ENCODE results near the gene IPO13. TPM values are rescaled to one million over a fixed set of nuclear protein-coding genes. Genes with fewer than 3 reads are reported as not detected.

IPO13 gene
- total and polyA plus RNA-seq, 10 of the 15 experiments (the other 5 are each of a cell fraction or from before 2014, with no cell fraction given) = 7.1 to 26.6 (median 15.9) TPM

- no TSS peak for BruUV-seq (replicated peaks)
- in situ Hi-C loops (cut with MboI) = no loop called here
- no peak overlapping the region for H3K9ac ChIP-seq (ENCODE audit: control insufficient read depth, insufficient read depth, low read length)
- no peak overlapping the region for H3K27ac ChIP-seq (ENCODE audit: control insufficient read depth, insufficient read depth)
- no peaks in the 10 kb centered on the region for H3K36me3 ChIP-seq (ENCODE audit: control insufficient read depth in 2 of 2, insufficient read depth in 2 of 2, low read length in 1 of 2)
- DNase-seq (ENCODE audit: low read depth, low spot score) (no peak), FAIRE-seq (peak; percentile 61), ATAC-seq (no peak)
- no peaks in the 10 kb centered on the region for H4K20me1 ChIP-seq (ENCODE audit: control insufficient read depth, insufficient read depth)
- RAD21 ChIA-PET (ENCODE audit: unreplicated experiment) = interaction anchor here (0.8 to 0.9 kb wide), 3 partner anchors 20 to 152 kb away, joined by 3 read pairs; no protein-coding TSS in a partner anchor
- no peak for TF ChIP-seq STAT1 (conservative IDR thresholded peaks at IDR 0.05)
- TF ChIP-seq DPF2 (IDR thresholded peaks at IDR 0.05) = no peak
- TF ChIP-seq BCL11A (IDR thresholded peaks at IDR 0.05; ENCODE audit: low read depth, low read length) = no peak
- no peak for TF ChIP-seq ZBED1 (IDR thresholded peaks at IDR 0.05; ENCODE audit: borderline replicate concordance)
- no peak for TF ChIP-seq TAF1 (IDR thresholded peaks at IDR 0.05; ENCODE audit: borderline replicate concordance, low read depth, low read length)
- TF ChIP-seq TARDBP (IDR thresholded peaks at IDR 0.05; ENCODE audit: borderline replicate concordance) = no peak
- WGBS (ENCODE audit: insufficient coverage, insufficient replicate concordance, low lambda C conversion rate, missing lambda C conversion rate) = 83% methylated on average over 13 of the region's 13 CpGs
- H3K4me3 ChIP-seq = no peak overlapping the region
- no peaks in the 10 kb centered on the region for H3K4me1 ChIP-seq (ENCODE audit: control insufficient read depth, insufficient read depth, low read length)
- H3K4me2 ChIP-seq (ENCODE audit: control insufficient read depth, insufficient read depth) = no peak overlapping the region
- intact Hi-C loops (cut with micrococcal nuclease; ENCODE audit: unreplicated experiment) = no loop called here
- H3K27me3 ChIP-seq (replicated peaks in 1 of 2; ENCODE audit: control insufficient read depth in 2 of 2, insufficient read depth in 2 of 2, low read length in 1 of 2) = no peaks in the 10 kb centered on the region
- no peak overlapping the region for H2AFZ ChIP-seq (ENCODE audit: control insufficient read depth, low read depth, low read length)
- POLR2A ChIA-PET = no interaction called here
- SMC1A ChIA-PET (ENCODE audit: uncharacterized antibody, unreplicated experiment) = interaction anchor here (1.0 kb wide), 2 partner anchors 18 to 151 kb away, joined by 3 to 4 read pairs; no protein-coding TSS in a partner anchor
- CTCF ChIA-PET = interaction anchor here (2.3 to 5.5 kb wide), 2 partner anchors 20 to 150 kb away, joined by 9 to 81 read pairs; no protein-coding TSS in a partner anchor
- H3K9me3 ChIP-seq (replicated peaks; ENCODE audit: control insufficient read depth, insufficient read depth, low read length) = no peaks in the 10 kb centered on the region
- no peaks in the 10 kb centered on the region for H3K79me2 ChIP-seq (ENCODE audit: control insufficient read depth, insufficient read depth, low read length)
These were observed 31.9 kb upstream of the IPO13 start for GRCh38 chr1:43914576-43915525.

GRCh38 chr1:43919906-43920305 is 26.8 kb upstream of the IPO13 start:
- Histone ChIP-seq H4K20me1 (ENCODE audit: control insufficient read depth, insufficient read depth) (no peaks in the 10 kb centered on the region), H3K9ac (ENCODE audit: control insufficient read depth, insufficient read depth, low read length) (no peak overlapping the region), H3K79me2 (ENCODE audit: control insufficient read depth, insufficient read depth, low read length) (no peaks in the 10 kb centered on the region), H3K27ac (ENCODE audit: control insufficient read depth, insufficient read depth) (no peak overlapping the region), H2AFZ (ENCODE audit: control insufficient read depth, low read depth, low read length) (no peak overlapping the region), H3K4me1 (ENCODE audit: control insufficient read depth, insufficient read depth, low read length) (no peaks in the 10 kb centered on the region), H3K36me3 (ENCODE audit: control insufficient read depth in 2 of 2, insufficient read depth in 2 of 2, low read length in 1 of 2) (no peaks in the 10 kb centered on the region), H3K9me3 (replicated peaks; ENCODE audit: control insufficient read depth, insufficient read depth, low read length) (no peaks in the 10 kb centered on the region), H3K4me3 (no peak overlapping the region), H3K27me3 (replicated peaks in 1 of 2; ENCODE audit: control insufficient read depth in 2 of 2, insufficient read depth in 2 of 2, low read length in 1 of 2) (no peaks in the 10 kb centered on the region), H3K4me2 (ENCODE audit: control insufficient read depth, insufficient read depth) (no peak overlapping the region)
- WGBS (ENCODE audit: insufficient coverage, insufficient replicate concordance, low lambda C conversion rate, missing lambda C conversion rate) = 95% methylated on average over 7 of the region's 7 CpGs
- DNase-seq (ENCODE audit: low read depth, low spot score) (no peak), FAIRE-seq (no peak), ATAC-seq (no peak)
- TF ChIP-seq HDAC6 (IDR thresholded peaks at IDR 0.05; ENCODE audit: unreplicated experiment) (no peak), PAX8 (IDR thresholded peaks at IDR 0.05) (no peak)
- ChIA-PET RAD21 (ENCODE audit: unreplicated experiment) (interaction anchor here (0.5 to 1.6 kb wide), 3 partner anchors 15 to 158 kb away, joined by 3 to 6 read pairs (median 4); no protein-coding TSS in a partner anchor), SMC1A (ENCODE audit: uncharacterized antibody, unreplicated experiment) (interaction anchor here (1.3 to 1.4 kb wide), 2 partner anchors 15 to 157 kb away, joined by 4 to 6 read pairs; no protein-coding TSS in a partner anchor), POLR2A (no interaction called here), CTCF (interaction anchor here (0.7 to 7.1 kb wide), 4 partner anchors 14 to 156 kb away, joined by 3 to 38 read pairs (median 14); partner anchors contain the start of gene ARTN)
- BruUV-seq (replicated peaks) = no TSS peak
- in situ Hi-C loops (cut with MboI) = no loop called here
- intact Hi-C loops (cut with micrococcal nuclease; ENCODE audit: unreplicated experiment) = no loop called here

All from GM12878 (cell line).